ENCODE measurements around the gene LSM14B.

GRCh38 chr20:62114894-62115293, 7.4 kb upstream of the LSM14B start:
- TF ChIP-seq, protein P1, sequence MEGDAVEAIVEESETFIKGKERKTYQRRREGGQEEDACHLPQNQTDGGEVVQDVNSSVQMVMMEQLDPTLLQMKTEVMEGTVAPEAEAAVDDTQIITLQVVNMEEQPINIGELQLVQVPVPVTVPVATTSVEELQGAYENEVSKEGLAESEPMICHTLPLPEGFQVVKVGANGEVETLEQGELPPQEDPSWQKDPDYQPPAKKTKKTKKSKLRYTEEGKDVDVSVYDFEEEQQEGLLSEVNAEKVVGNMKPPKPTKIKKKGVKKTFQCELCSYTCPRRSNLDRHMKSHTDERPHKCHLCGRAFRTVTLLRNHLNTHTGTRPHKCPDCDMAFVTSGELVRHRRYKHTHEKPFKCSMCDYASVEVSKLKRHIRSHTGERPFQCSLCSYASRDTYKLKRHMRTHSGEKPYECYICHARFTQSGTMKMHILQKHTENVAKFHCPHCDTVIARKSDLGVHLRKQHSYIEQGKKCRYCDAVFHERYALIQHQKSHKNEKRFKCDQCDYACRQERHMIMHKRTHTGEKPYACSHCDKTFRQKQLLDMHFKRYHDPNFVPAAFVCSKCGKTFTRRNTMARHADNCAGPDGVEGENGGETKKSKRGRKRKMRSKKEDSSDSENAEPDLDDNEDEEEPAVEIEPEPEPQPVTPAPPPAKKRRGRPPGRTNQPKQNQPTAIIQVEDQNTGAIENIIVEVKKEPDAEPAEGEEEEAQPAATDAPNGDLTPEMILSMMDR (IDR thresholded peaks at IDR 0.05) = no peak
- TF ChIP-seq POLR2AphosphoS5 (IDR thresholded peaks at IDR 0.05) = no peak

Measured in prostate gland (tissue), 2 donors.